Measurements from ENCODE around the gene PARVA.
"Not testable (repeated sequence)": the region's sequence is repeated elsewhere in the genome, so short reads cannot be mapped to it uniquely, and the experiment has no call there.

PARVA gene

GRCh38 chr11:12516387-12517105 lies 139.2 kb downstream of the PARVA start:
- no peak overlapping the region for H3K4me3 ChIP-seq (ENCODE audit: low read depth, low read length)
- TF ChIP-seq CTCF (conservative IDR thresholded peaks at IDR 0.05; ENCODE audit: low read depth, low read length): no peak
- DNase-seq (ENCODE audit: low read depth): no peak

GRCh38 chr11:12517306-12517705 lies 139.9 kb downstream of the PARVA start:
- DNase-seq (ENCODE audit: low read depth): no peak
- no peak overlapping the region for H3K4me3 ChIP-seq (ENCODE audit: low read depth, low read length)
- TF ChIP-seq CTCF (conservative IDR thresholded peaks at IDR 0.05; ENCODE audit: low read depth, low read length): no peak

GRCh38 chr11:12517741-12518140 lies 140.4 kb downstream of the PARVA start:
- TF ChIP-seq CTCF (conservative IDR thresholded peaks at IDR 0.05; ENCODE audit: low read depth, low read length): no peak
- no peak overlapping the region for H3K4me3 ChIP-seq (ENCODE audit: low read depth, low read length)
- DNase-seq (ENCODE audit: low read depth): no peak

GRCh38 chr11:12518606-12519385 lies 141.4 kb downstream of the PARVA start:
- TF ChIP-seq CTCF (conservative IDR thresholded peaks at IDR 0.05; ENCODE audit: low read depth, low read length): no peak
- no peak for DNase-seq (ENCODE audit: low read depth)
- no peak overlapping the region for H3K4me3 ChIP-seq (ENCODE audit: low read depth, low read length)

GRCh38 chr11:12520054-12520453 lies 142.7 kb downstream of the PARVA start:
- no peak for TF ChIP-seq CTCF (conservative IDR thresholded peaks at IDR 0.05; ENCODE audit: low read depth, low read length)
- DNase-seq (ENCODE audit: low read depth): no peak

GRCh38 chr11:12520576-12520975 lies 143.2 kb downstream of the PARVA start:
- DNase-seq (ENCODE audit: low read depth); H3K4me3 ChIP-seq (ENCODE audit: low read depth, low read length): not testable (repeated sequence)

More at GRCh38 chr11:12520054-12520453, 142.7 kb downstream of the PARVA start:
- H3K4me3 ChIP-seq (ENCODE audit: low read depth, low read length): no peak overlapping the region

GRCh38 chr11:12523180-12523924 lies 146.0 kb downstream of the PARVA start:
- no peak for TF ChIP-seq CTCF (conservative IDR thresholded peaks at IDR 0.05; ENCODE audit: low read depth, low read length)
- DNase-seq (ENCODE audit: low read depth): no peak

More at GRCh38 chr11:12523180-12523924, 146.0 kb downstream of the PARVA start:
- no peak overlapping the region for H3K4me3 ChIP-seq (ENCODE audit: low read depth, low read length)
